Panc1 (cell line): Measurements from ENCODE around the gene WFDC12. TPM values are rescaled to one million over a fixed set of nuclear protein-coding genes. Genes with fewer than 3 reads are reported as not detected.

Source experiments
- ATAC-seq: fragments of 200-7000 bp; cut with Tn5 transposase; 2 replicates; pipeline ENCODE4 v1.9.1; 2020; ENCODE audit warnings: mild to moderate bottlenecking, moderate library complexity
- BruUV-seq: library from RNA; stranded (reverse); fragments of 400-500 nt; replicated peaks from 2 replicates; lab custom pipeline; 2021; lab: Mats Ljungman, UMichigan
- CTCF ChIA-PET: fragments of 300-600 bp; sonication (Branson Sonifier 250); formaldehyde crosslinking; loops from one replicate; lab custom pipeline; 2022; ENCODE audit warnings: antibody characterized with exemption; lab: Charles Lee
- POLR2A ChIA-PET: fragments of 300-600 bp; sonication (Branson Sonifier 250); formaldehyde crosslinking; loops from one replicate; lab custom pipeline; 2022; ENCODE audit warnings: antibody characterized with exemption; lab: Charles Lee
- DNase-seq: peaks from one replicate; pipeline ENCODE4 v3.0.0-alpha.2; 2010; ENCODE audit warnings: low read depth, low spot score
- H3K27ac ChIP-seq: 2 replicates; pipeline ENCODE4 v1.5.1; 2011; ENCODE audit warnings: mild to moderate bottlenecking, low read length, inconsistent platforms
- H3K27me3 ChIP-seq: fragments of 200-500 bp; sonication (Bioruptor generic); 2 replicates; pipeline ENCODE4 v1.6.0; 2014; ENCODE audit warnings: low read length, inconsistent platforms; ENCODE audit not compliant: control insufficient read depth, insufficient read depth
- H3K36me3 ChIP-seq: fragments of 200-500 bp; sonication (Bioruptor generic); 2 replicates; pipeline ENCODE4 v1.5.1; 2014; ENCODE audit warnings: inconsistent platforms, mild to moderate bottlenecking, low read length, moderate library complexity; ENCODE audit not compliant: control insufficient read depth, insufficient read depth
- H3K4me1 ChIP-seq: 2 replicates; pipeline ENCODE4 v1.5.1; 2011; ENCODE audit warnings: inconsistent platforms, mild to moderate bottlenecking, low read length, moderate library complexity; ENCODE audit not compliant: control insufficient read depth, insufficient read depth
- H3K4me3 ChIP-seq, 2 experiments: 2 replicates each; pipeline ENCODE4 v1.5.1; 2011 to 2012; ENCODE audit warnings: low read depth in 2 of 2, low read length in 2 of 2, mild to moderate bottlenecking in 2 of 2, inconsistent platforms in 1 of 2, moderate library complexity in 1 of 2
- H3K9me3 ChIP-seq: fragments of 200-500 bp; sonication (Bioruptor generic); 2 replicates; pipeline ENCODE4 v1.5.1; 2014; ENCODE audit warnings: low read depth, mild to moderate bottlenecking, inconsistent platforms, low read length, moderate library complexity; ENCODE audit not compliant: control insufficient read depth, insufficient read depth
- CTCF ChIP-seq: fragments of 450-650 bp; IDR thresholded peaks from 2 replicates; pipeline ENCODE4 v1.5.1; 2017; ENCODE audit warnings: mild to moderate bottlenecking
- POLR2AphosphoS5 ChIP-seq: IDR thresholded peaks from 2 replicates; pipeline ENCODE4 v1.6.1; 2012; ENCODE audit warnings: mild to moderate bottlenecking, low read depth, low read length, moderate library complexity
- REST ChIP-seq, 2 experiments: IDR thresholded peaks; 2 replicates each; pipeline ENCODE4 v1.6.1; 2011 to 2012; ENCODE audit warnings: low read depth in 2 of 2, control low read depth in 1 of 2, low read length in 1 of 2, mild to moderate bottlenecking in 1 of 2, moderate library complexity in 1 of 2; ENCODE audit not compliant: insufficient read depth in 1 of 2
- SIN3A ChIP-seq: IDR thresholded peaks from 2 replicates; pipeline ENCODE4 v1.6.1; 2012; ENCODE audit warnings: low read depth, mild to moderate bottlenecking, low read length, moderate library complexity, borderline replicate concordance; ENCODE audit not compliant: insufficient read depth
- TCF7L2 ChIP-seq: IDR thresholded peaks from 2 replicates; pipeline ENCODE4 v1.6.1; 2011; ENCODE audit warnings: mild to moderate bottlenecking, low read depth, low read length, inconsistent platforms
- in situ Hi-C: cut with HindIII; loops from 2 replicates; pipeline ENCODE4 v1.10.0; 2016; ENCODE audit warnings: low sequenced_read_pairs, low pct_unique_long_range_greater_than_20kb
- intact Hi-C: fragments of 100-400 bp; cut with micrococcal nuclease; formaldehyde crosslinking; loops from one replicate; pipeline ENCODE4 v1.10.0; 2022; ENCODE audit not compliant: unreplicated experiment
- total RNA-seq: library from RNA; stranded (reverse); gene quantifications from one replicate; pipeline ENCODE4 v1.2.1, GENCODE V29; 2021; ENCODE audit not compliant: unreplicated experiment

Gene WFDC12
- total RNA-seq, 1 experiment from 2014 or later: not detected

GRCh38 chr20:45092898-45093297, 31.4 kb downstream of the WFDC12 start:
- Histone ChIP-seq H3K4me1 (no peaks in the 10 kb centered on the region), H3K4me3 (no peak overlapping the region), H3K27me3 (no peaks in the 10 kb centered on the region), H3K27ac (no peak overlapping the region), H3K9me3 (no peaks in the 10 kb centered on the region), H3K36me3 (no peaks in the 10 kb centered on the region)
- ChIA-PET POLR2A (no interaction called here), CTCF (no interaction called here)
- ATAC-seq (no peak), DNase-seq (no peak)
- intact Hi-C loops (loop anchor here (10.0 kb wide), 1 partner anchor 78 kb away; no protein-coding TSS in a partner anchor), in situ Hi-C loops (no loop called here)
- TF ChIP-seq POLR2AphosphoS5: no peak
- TF ChIP-seq SIN3A: no peak
- no peak for TF ChIP-seq TCF7L2
- no peak for TF ChIP-seq CTCF
- TF ChIP-seq REST (IDR thresholded peaks at IDR 0.05; ENCODE audit: insufficient read depth in 1 of 2, low read depth in 2 of 2, low read length in 1 of 2): no peak
- BruUV-seq: no TSS peak

GRCh38 chr20:45091366-45091765, 32.9 kb downstream of the WFDC12 start:
- Histone ChIP-seq H3K36me3 (no peaks in the 10 kb centered on the region), H3K4me1 (no peaks in the 10 kb centered on the region), H3K27me3 (no peaks in the 10 kb centered on the region), H3K9me3 (no peaks in the 10 kb centered on the region), H3K27ac (no peak overlapping the region), H3K4me3 (no peak overlapping the region)
- DNase-seq (no peak), ATAC-seq (no peak)
- POLR2A ChIA-PET: interaction anchor here (0.6 kb wide), 1 partner anchor 199 kb away, joined by 5 read pairs; no protein-coding TSS in a partner anchor
- no TSS peak for BruUV-seq
- CTCF ChIA-PET: no interaction called here
- TF ChIP-seq SIN3A (no peak), CTCF (no peak), POLR2AphosphoS5 (no peak), TCF7L2 (no peak), REST (IDR thresholded peaks at IDR 0.05; ENCODE audit: insufficient read depth in 1 of 2, low read depth in 2 of 2, low read length in 1 of 2) (no peak)
- in situ Hi-C loops (no loop called here), intact Hi-C loops (loop anchor here (10.0 kb wide), 1 partner anchor 77 kb away; no protein-coding TSS in a partner anchor)
